ENCODE measurements around the gene HMGCS1. TPM values are rescaled to one million over a fixed set of nuclear protein-coding genes. Genes with fewer than 3 reads are reported as not detected.

HMGCS1 gene
- total RNA-seq, 1 donor from 2014 or later = 49.1 TPM

DNA sequence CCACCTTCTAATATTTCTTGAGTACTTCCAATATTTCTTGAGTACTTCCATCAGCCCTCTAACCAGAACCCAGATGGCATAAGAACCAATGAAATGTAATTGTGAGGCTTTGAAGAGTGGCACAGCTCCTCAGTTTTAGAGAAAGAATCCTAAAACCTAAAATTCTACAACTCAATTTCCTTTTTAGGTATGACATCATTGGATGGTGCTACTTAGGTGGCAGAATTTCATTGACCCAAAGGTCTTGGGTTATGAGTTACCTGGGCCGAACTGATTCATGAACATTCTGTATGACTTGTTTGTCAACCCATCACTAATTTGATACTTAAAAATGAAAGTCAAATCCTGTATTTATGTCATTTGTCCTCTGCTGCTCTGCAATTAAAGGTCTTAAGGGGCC is 13.1 kb downstream of the HMGCS1 start:
- Mint-ChIP-seq H3K4me1 (ENCODE audit: unreplicated experiment) (peaks cover 39% of the 10 kb centered on the region), H3K9me3 (ENCODE audit: unreplicated experiment) (no peaks in the 10 kb centered on the region), H3K27me3 (ENCODE audit: unreplicated experiment) (no peaks in the 10 kb centered on the region), H3K27ac (ENCODE audit: unreplicated experiment) (no peak overlapping the region), H3K4me3 (ENCODE audit: unreplicated experiment) (no peak overlapping the region), H3K36me3 (ENCODE audit: unreplicated experiment) (peaks cover 30% of the 10 kb centered on the region)
- TF ChIP-seq, protein P1, sequence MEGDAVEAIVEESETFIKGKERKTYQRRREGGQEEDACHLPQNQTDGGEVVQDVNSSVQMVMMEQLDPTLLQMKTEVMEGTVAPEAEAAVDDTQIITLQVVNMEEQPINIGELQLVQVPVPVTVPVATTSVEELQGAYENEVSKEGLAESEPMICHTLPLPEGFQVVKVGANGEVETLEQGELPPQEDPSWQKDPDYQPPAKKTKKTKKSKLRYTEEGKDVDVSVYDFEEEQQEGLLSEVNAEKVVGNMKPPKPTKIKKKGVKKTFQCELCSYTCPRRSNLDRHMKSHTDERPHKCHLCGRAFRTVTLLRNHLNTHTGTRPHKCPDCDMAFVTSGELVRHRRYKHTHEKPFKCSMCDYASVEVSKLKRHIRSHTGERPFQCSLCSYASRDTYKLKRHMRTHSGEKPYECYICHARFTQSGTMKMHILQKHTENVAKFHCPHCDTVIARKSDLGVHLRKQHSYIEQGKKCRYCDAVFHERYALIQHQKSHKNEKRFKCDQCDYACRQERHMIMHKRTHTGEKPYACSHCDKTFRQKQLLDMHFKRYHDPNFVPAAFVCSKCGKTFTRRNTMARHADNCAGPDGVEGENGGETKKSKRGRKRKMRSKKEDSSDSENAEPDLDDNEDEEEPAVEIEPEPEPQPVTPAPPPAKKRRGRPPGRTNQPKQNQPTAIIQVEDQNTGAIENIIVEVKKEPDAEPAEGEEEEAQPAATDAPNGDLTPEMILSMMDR (IDR thresholded peaks at IDR 0.05) = no peak
- no peak for DNase-seq (ENCODE audit: extremely low spot score, unreplicated experiment)

DNA sequence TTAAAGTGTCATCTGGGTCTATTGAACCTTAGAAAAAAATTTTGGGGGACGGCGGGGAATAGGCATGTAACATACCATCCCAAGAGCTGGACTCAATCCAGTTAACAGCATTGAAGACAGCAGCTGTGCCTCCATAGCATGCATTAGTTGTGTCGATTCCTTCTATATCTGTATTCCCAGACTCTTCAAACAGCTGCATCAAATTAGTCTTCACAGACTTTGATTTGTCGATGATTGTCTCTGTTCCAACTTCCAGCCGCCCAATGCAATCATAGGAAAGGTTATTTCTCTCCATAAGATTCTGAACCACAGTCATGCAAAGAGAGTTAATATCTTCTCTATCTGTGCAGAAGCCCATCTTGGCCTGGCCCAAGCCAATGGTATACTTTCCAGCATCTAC is 14.8 kb downstream of the HMGCS1 start:
- Mint-ChIP-seq H3K36me3 (ENCODE audit: unreplicated experiment) (peaks cover 44% of the 10 kb centered on the region), H3K9me3 (ENCODE audit: unreplicated experiment) (no peaks in the 10 kb centered on the region), H3K4me3 (ENCODE audit: unreplicated experiment) (no peak overlapping the region), H3K27me3 (ENCODE audit: unreplicated experiment) (no peaks in the 10 kb centered on the region), H3K4me1 (ENCODE audit: unreplicated experiment) (peaks cover 31% of the 10 kb centered on the region), H3K27ac (ENCODE audit: unreplicated experiment) (no peak overlapping the region)
- TF ChIP-seq, protein P1 (IDR thresholded peaks at IDR 0.05) = no peak
- DNase-seq (ENCODE audit: extremely low spot score, unreplicated experiment) = no peak

- H3K27ac Mint-ChIP-seq (ENCODE audit: unreplicated experiment) = no peak overlapping the region
Observed at GRCh38 chr5:43296835-43297234, 16.4 kb downstream of the HMGCS1 start.

GRCh38 chr5:43295202-43295601 is 18.0 kb downstream of the HMGCS1 start:
- DNase-seq (ENCODE audit: extremely low spot score, unreplicated experiment) = no peak
- H3K27ac Mint-ChIP-seq (ENCODE audit: unreplicated experiment) = no peak overlapping the region
- no peak overlapping the region for H3K4me3 Mint-ChIP-seq (ENCODE audit: unreplicated experiment)
- H3K9me3 Mint-ChIP-seq (ENCODE audit: unreplicated experiment) = no peaks in the 10 kb centered on the region
- peaks cover 7% of the 10 kb centered on the region for H3K4me1 Mint-ChIP-seq (ENCODE audit: unreplicated experiment)
- H3K27me3 Mint-ChIP-seq (ENCODE audit: unreplicated experiment) = no peaks in the 10 kb centered on the region
- TF ChIP-seq, protein P1 (IDR thresholded peaks at IDR 0.05) = no peak
- peaks cover 59% of the 10 kb centered on the region for H3K36me3 Mint-ChIP-seq (ENCODE audit: unreplicated experiment)

More at GRCh38 chr5:43296835-43297234, 16.4 kb downstream of the HMGCS1 start:
- Mint-ChIP-seq H3K4me1 (ENCODE audit: unreplicated experiment) (peaks cover 17% of the 10 kb centered on the region), H3K9me3 (ENCODE audit: unreplicated experiment) (no peaks in the 10 kb centered on the region), H3K27me3 (ENCODE audit: unreplicated experiment) (no peaks in the 10 kb centered on the region), H3K36me3 (ENCODE audit: unreplicated experiment) (peaks cover 52% of the 10 kb centered on the region), H3K4me3 (ENCODE audit: unreplicated experiment) (no peak overlapping the region)
- TF ChIP-seq, protein P1 (IDR thresholded peaks at IDR 0.05) = no peak
- DNase-seq (ENCODE audit: extremely low spot score, unreplicated experiment) = no peak

DNA sequence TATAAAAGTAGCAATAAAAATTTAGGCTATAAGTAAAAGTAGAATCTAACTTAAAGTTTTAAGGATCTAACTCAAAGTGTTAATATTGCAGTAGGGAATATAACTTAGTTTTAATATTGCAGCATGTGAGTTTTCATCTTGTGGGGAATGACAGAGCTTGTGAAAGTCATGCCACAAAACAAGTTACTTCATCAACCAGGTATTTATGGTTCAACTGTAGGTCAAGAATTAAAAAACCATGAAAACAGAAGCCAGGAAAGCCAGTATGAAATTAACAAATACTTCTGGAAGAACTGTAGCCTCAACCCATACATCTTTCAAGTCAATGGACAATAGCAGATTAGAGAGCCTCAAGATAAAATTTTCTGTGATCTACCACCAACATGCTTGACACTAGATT is 19.0 kb downstream of the HMGCS1 start:
- Mint-ChIP-seq H3K4me1 (ENCODE audit: unreplicated experiment) (peaks cover 7% of the 10 kb centered on the region), H3K9me3 (ENCODE audit: unreplicated experiment) (no peaks in the 10 kb centered on the region), H3K4me3 (ENCODE audit: unreplicated experiment) (no peak overlapping the region), H3K36me3 (ENCODE audit: unreplicated experiment) (peaks cover 61% of the 10 kb centered on the region), H3K27me3 (ENCODE audit: unreplicated experiment) (no peaks in the 10 kb centered on the region), H3K27ac (ENCODE audit: unreplicated experiment) (no peak overlapping the region)
- TF ChIP-seq, protein P1 (IDR thresholded peaks at IDR 0.05) = no peak
- DNase-seq (ENCODE audit: extremely low spot score, unreplicated experiment) = no peak
